ENCODE data around the gene CTR9.

CTR9 gene

DNA sequence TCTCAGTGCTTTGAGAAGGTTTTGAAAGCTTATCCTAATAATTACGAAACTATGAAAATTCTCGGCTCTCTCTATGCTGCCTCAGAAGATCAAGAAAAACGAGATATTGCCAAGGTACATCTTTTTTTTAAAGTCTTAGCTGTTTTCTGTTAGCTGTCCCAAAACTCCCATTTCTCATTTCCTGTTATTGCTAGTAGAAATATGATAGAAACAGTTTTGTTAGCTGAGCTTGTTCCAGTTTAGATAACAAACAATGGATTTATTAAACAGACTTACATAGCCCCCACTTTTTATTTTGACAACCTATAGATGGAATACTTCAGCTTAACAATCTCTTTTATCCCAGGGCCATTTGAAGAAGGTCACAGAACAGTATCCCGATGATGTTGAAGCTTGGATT, 12.7 kb downstream of the CTR9 start:
- Histone ChIP-seq H3K9me3 (replicated peaks; ENCODE audit: insufficient read depth, low read length) (no peaks in the 10 kb centered on the region), H3K9ac (ENCODE audit: low read length) (no peak overlapping the region), H4K20me1 (ENCODE audit: insufficient read depth, low read length) (no peaks in the 10 kb centered on the region), H3K4me3 (ENCODE audit: low read length) (no peak overlapping the region), H3F3A (ENCODE audit: insufficient read depth, low read length) (no peaks in the 10 kb centered on the region), H3K27me3 (replicated peaks; ENCODE audit: insufficient read depth, low read length) (no peaks in the 10 kb centered on the region), H3K36me3 (replicated peaks; ENCODE audit: insufficient read depth, low read length) (peaks cover 8% of the 10 kb centered on the region; the same call in 1 of the 2 replicates), H3K27ac (ENCODE audit: low read length) (no peak overlapping the region), H2AFZ (ENCODE audit: low read length) (no peak overlapping the region), H3K4me1 (ENCODE audit: low read length) (0 out of 2 replicates have a peak, but pooled peaks cover 7% of the 10 kb centered on the region), H3K9me2 (replicated peaks; ENCODE audit: insufficient read depth, low read length) (no peaks in the 10 kb centered on the region), H3K79me2 (ENCODE audit: low read length) (no peaks in the 10 kb centered on the region), H3K4me2 (ENCODE audit: low read depth, low read length) (no peak overlapping the region)
- TF ChIP-seq EZH2 (optimal IDR thresholded peaks at IDR 0.05; ENCODE audit: low read depth, low read length) = no peak
- TF ChIP-seq EZH2phosphoT487 (IDR thresholded peaks at IDR 0.05; ENCODE audit: low read length) = no peak
- TF ChIP-seq CTCF (IDR thresholded peaks at IDR 0.05; ENCODE audit: low read length) = no peak
- DNase-seq = no peak

DNA sequence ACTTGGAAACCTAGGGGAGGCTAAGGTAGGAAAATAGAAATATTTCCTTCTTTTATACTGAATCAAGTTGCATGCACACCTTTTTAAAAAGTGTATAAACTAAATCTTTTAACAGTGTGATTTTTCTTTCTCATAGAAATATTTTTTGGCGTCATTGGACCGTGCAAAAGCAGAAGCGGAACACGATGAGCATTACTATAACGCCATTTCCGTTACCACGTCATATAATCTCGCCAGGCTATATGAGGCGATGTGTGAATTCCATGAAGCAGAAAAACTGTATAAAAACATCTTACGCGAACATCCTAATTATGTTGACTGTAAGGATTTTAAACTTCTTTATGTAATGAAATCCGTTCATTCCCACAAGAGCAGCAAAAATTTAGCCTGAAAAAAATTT, 13.4 kb downstream of the CTR9 start:
- H3F3A ChIP-seq (ENCODE audit: insufficient read depth, low read length) = no peaks in the 10 kb centered on the region
- DNase-seq = no peak
- 0 out of 2 replicates have a peak, but pooled peaks cover 7% of the 10 kb centered on the region for H3K4me1 ChIP-seq (ENCODE audit: low read length)
- no peak overlapping the region for H3K4me2 ChIP-seq (ENCODE audit: low read depth, low read length)
- H3K36me3 ChIP-seq (replicated peaks; ENCODE audit: insufficient read depth, low read length) = peaks cover 8% of the 10 kb centered on the region; the same call in 1 of the 2 replicates
- no peaks in the 10 kb centered on the region for H3K79me2 ChIP-seq (ENCODE audit: low read length)
- H3K9me2 ChIP-seq (replicated peaks; ENCODE audit: insufficient read depth, low read length) = no peaks in the 10 kb centered on the region
- H2AFZ ChIP-seq (ENCODE audit: low read length) = no peak overlapping the region
- no peaks in the 10 kb centered on the region for H3K27me3 ChIP-seq (replicated peaks; ENCODE audit: insufficient read depth, low read length)
- H3K27ac ChIP-seq (ENCODE audit: low read length) = no peak overlapping the region
- no peaks in the 10 kb centered on the region for H3K9me3 ChIP-seq (replicated peaks; ENCODE audit: insufficient read depth, low read length)
- no peak overlapping the region for H3K4me3 ChIP-seq (ENCODE audit: low read length)
- H4K20me1 ChIP-seq (ENCODE audit: insufficient read depth, low read length) = no peaks in the 10 kb centered on the region
- no peak overlapping the region for H3K9ac ChIP-seq (ENCODE audit: low read length)
- TF ChIP-seq CTCF (IDR thresholded peaks at IDR 0.05; ENCODE audit: low read length) (no peak), EZH2 (optimal IDR thresholded peaks at IDR 0.05; ENCODE audit: low read depth, low read length) (no peak)

- no peak overlapping the region for H3K27ac ChIP-seq (ENCODE audit: low read length)
- H3K36me3 ChIP-seq (replicated peaks; ENCODE audit: insufficient read depth, low read length) = peaks cover 3% of the 10 kb centered on the region; the same call in 1 of the 2 replicates
- H3K9ac ChIP-seq (ENCODE audit: low read length) = no peak overlapping the region
- no peaks in the 10 kb centered on the region for H3K4me1 ChIP-seq (ENCODE audit: low read length)
- no peaks in the 10 kb centered on the region for H3K9me2 ChIP-seq (replicated peaks; ENCODE audit: insufficient read depth, low read length)
- no peak overlapping the region for H2AFZ ChIP-seq (ENCODE audit: low read length)
- DNase-seq = peak; percentile 44
- no peaks in the 10 kb centered on the region for H3K27me3 ChIP-seq (replicated peaks; ENCODE audit: insufficient read depth, low read length)
- no peaks in the 10 kb centered on the region for H3K79me2 ChIP-seq (ENCODE audit: low read length)
- H3K4me3 ChIP-seq (ENCODE audit: low read length) = no peak overlapping the region
- H4K20me1 ChIP-seq (ENCODE audit: insufficient read depth, low read length) = no peaks in the 10 kb centered on the region
- no peaks in the 10 kb centered on the region for H3K9me3 ChIP-seq (replicated peaks; ENCODE audit: insufficient read depth, low read length)
- no peaks in the 10 kb centered on the region for H3F3A ChIP-seq (ENCODE audit: insufficient read depth, low read length)
- peak; percentile 73 for TF ChIP-seq CTCF (IDR thresholded peaks at IDR 0.05; ENCODE audit: low read length)
- no peak for TF ChIP-seq EZH2phosphoT487 (IDR thresholded peaks at IDR 0.05; ENCODE audit: low read length)
- no peak overlapping the region for H3K4me2 ChIP-seq (ENCODE audit: low read depth, low read length)
Measured at GRCh38 chr11:10770626-10771254, 19.7 kb downstream of the CTR9 start.
